ENCODE data around the gene RNASE8. TPM values are rescaled to one million over a fixed set of nuclear protein-coding genes. Genes with fewer than 3 reads are reported as not detected.

The RNASE8 gene
- total and polyA plus RNA-seq, 2 of the 8 experiments (the other 6 are each of a cell fraction or from before 2014, with no cell fraction given): not detected

DNA sequence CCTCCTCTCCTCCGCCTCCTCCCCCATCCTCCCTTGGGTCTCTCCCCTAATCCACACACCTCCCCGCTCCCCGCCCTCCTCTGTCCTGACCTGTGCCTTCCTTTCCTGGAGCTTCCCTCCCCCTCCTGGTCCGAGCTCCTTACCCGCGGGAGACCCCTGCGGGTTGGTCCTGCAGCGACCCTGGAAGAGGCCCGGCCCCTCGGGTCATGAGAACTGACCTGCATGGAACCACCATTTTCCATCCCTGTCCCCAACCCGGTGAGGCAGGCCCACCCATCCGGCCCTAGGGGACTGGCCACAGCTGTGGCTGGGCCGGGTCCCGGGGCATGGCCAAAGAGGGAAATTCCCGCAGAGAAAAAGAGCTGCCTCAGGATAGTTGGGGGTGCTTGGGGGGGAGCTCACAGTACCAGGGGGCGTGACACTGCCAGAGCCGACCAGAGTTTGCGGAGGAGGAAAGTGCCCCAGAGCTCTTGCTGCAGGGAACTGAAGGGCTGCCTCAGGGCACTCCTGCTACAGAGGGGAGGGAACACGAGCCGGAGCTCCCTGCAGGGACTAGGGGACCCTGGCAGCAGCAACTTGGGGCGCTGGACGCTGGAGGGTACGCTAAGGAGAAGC lies 13.1 kb downstream of the RNASE8 start:
- H3K4me3 ChIP-seq (ENCODE audit: extremely low read depth in 1 of 4, insufficient read depth in 2 of 4, low read depth in 3 of 4, low read length in 4 of 4): peak overlapping the region; percentile 52 to 98 (median 82)
- H3K27ac ChIP-seq (ENCODE audit: low read depth, low read length): peak overlapping the region; percentile 74
- no peak overlapping the region for H3K14ac ChIP-seq (ENCODE audit: insufficient read length)
- peak overlapping the region; percentile 74 for H3K4ac ChIP-seq (replicated peaks; ENCODE audit: insufficient read length, low read depth, low read length)
- H4K8ac ChIP-seq (ENCODE audit: extremely low read depth, insufficient read depth, low read length): peak overlapping the region; percentile 81
- H4K20me1 ChIP-seq (replicated peaks in 1 of 2; ENCODE audit: control insufficient read depth in 1 of 2, insufficient read depth in 2 of 2, low read length in 2 of 2): peaks cover 2 to 3% of the 10 kb centered on the region in 2 experiments
- H3K36me3 ChIP-seq (ENCODE audit: control insufficient read depth in 2 of 4, insufficient read depth in 4 of 4, low read length in 3 of 4): peaks cover 14 to 20% (median 18%) of the 10 kb centered on the region in 4 experiments; a peak in 7 of 8 replicates
- H3K79me2 ChIP-seq (ENCODE audit: control insufficient read depth in 1 of 2, insufficient read depth in 2 of 2, low read length in 2 of 2): peaks cover 0 to 13% of the 10 kb centered on the region in 2 experiments; a peak in 2 of 4 replicates
- H4K91ac ChIP-seq (replicated peaks; ENCODE audit: insufficient read length, low read length): peak overlapping the region; percentile 93
- H2BK5ac ChIP-seq (ENCODE audit: low read depth, low read length): peak overlapping the region; percentile 95; the same call in 1 of the 2 replicates
- H3K4me1 ChIP-seq (replicated peaks in 1 of 4; ENCODE audit: control insufficient read depth in 3 of 4, insufficient read depth in 4 of 4, low read length in 3 of 4): peaks cover 3 to 14% (median 8%) of the 10 kb centered on the region in 4 experiments
- H2BK120ac ChIP-seq (replicated peaks; ENCODE audit: low read depth, low read length): peak overlapping the region; percentile 91
- H3K9me3 ChIP-seq (ENCODE audit: insufficient read depth in 2 of 2, low read depth in 1 of 2, low read length in 1 of 2): no peaks in the 10 kb centered on the region
- ChIA-PET CTCF (ENCODE audit: partially characterized antibody) (interaction anchor here (0.6 to 6.6 kb wide), 30 partner anchors 8 to 785 kb away, joined by 3 to 110 read pairs (median 6); partner anchors contain the start of genes NDRG2 and TMEM253), POLR2A (ENCODE audit: partially characterized antibody) (interaction anchor here (0.7 to 12.4 kb wide), 25 partner anchors 8 to 197 kb away, joined by 3 to 245 read pairs (median 4); partner anchors contain the start of genes NDRG2, TMEM253 and ZNF219)
- DNase-seq (ENCODE audit: low read depth in 1 of 2, low spot score in 2 of 2) (peak in 1 of 2 experiments; percentile 86), FAIRE-seq (no peak)
- peak overlapping the region; percentile 13 to 68 (median 59); a peak in 6 of 7 replicates for H3K9ac ChIP-seq (replicated peaks in 1 of 4; ENCODE audit: extremely low read depth in 1 of 4, low read depth in 3 of 4, low read length in 3 of 4)
- H2AFZ ChIP-seq (ENCODE audit: low read length): no peak overlapping the region
- 0% methylated on average over 20 of the region's 23 CpGs; no CpG with 5 or more reads in 1 of the 2 experiments for WGBS, 2 experiments (ENCODE audit: extremely low coverage in 1 of 2, insufficient coverage in 1 of 2, insufficient read length in 1 of 2, insufficient replicate concordance in 2 of 2, low coverage in 1 of 2, low lambda C conversion rate in 2 of 2, missing lambda C conversion rate in 1 of 2)
- H3K79me1 ChIP-seq (ENCODE audit: low read depth, low read length): no peaks in the 10 kb centered on the region; the same call in 1 of the 2 replicates
- peaks cover 0 to 4% (median 0%) of the 10 kb centered on the region in 4 experiments; a peak in 3 of 7 replicates for H3K27me3 ChIP-seq (replicated peaks in 1 of 4; ENCODE audit: control insufficient read depth in 3 of 4, extremely low read depth in 1 of 4, insufficient read depth in 3 of 4, low read length in 3 of 4)
- H3K4me2 ChIP-seq (ENCODE audit: insufficient read depth in 1 of 2, low read depth in 2 of 2, low read length in 2 of 2): peak overlapping the region; percentile 94 to 96
- H3K23ac ChIP-seq (ENCODE audit: insufficient read length): no peak overlapping the region
- peak overlapping the region; percentile 84 for H3K56ac ChIP-seq (replicated peaks; ENCODE audit: insufficient read length, low read depth, low read length)
- no peak overlapping the region for H2BK15ac ChIP-seq (ENCODE audit: low read length)
- peak overlapping the region; percentile 92; the same call in 1 of the 2 replicates for H2BK12ac ChIP-seq (ENCODE audit: low read depth, low read length)
- H4K5ac ChIP-seq (ENCODE audit: insufficient read length, low read depth, low read length): peak overlapping the region; percentile 67
- peaks cover 25% of the 10 kb centered on the region; the same call in 1 of the 2 replicates for H3K23me2 ChIP-seq (ENCODE audit: low read depth, low read length)
- H3K18ac ChIP-seq (ENCODE audit: extremely low read depth, low read length): peak overlapping the region; percentile 97
- H2BK20ac ChIP-seq (ENCODE audit: low read length): 0 out of 2 replicates have a peak overlapping the region, but pooled peaks have one; percentile 48
- no peak overlapping the region; the same call in 1 of the 2 replicates for H2AK5ac ChIP-seq (ENCODE audit: low read depth, low read length)
- peak; percentile 46 for TF ChIP-seq KDM4A (IDR thresholded peaks at IDR 0.05; ENCODE audit: low read depth, low read length, severe bottlenecking)
- TF ChIP-seq CTBP2 (IDR thresholded peaks at IDR 0.05; ENCODE audit: borderline replicate concordance, insufficient read depth, insufficient read length, low read length): peak; percentile 56
- TF ChIP-seq TBP (IDR thresholded peaks at IDR 0.05; ENCODE audit: low read depth, low read length): peak; percentile 30; the same call in 1 of the 2 replicates
- TF ChIP-seq HDAC2 (IDR thresholded peaks at IDR 0.05; ENCODE audit: borderline replicate concordance in 1 of 2, low read depth in 2 of 2, low read length in 2 of 2): 0 out of 4 replicates have a peak, but pooled peaks of 1 of the 2 experiments have one; percentile 31
- no peak; a peak in 1 of 4 replicates for TF ChIP-seq RAD21 (IDR thresholded peaks at IDR 0.05 in 1 of 2, conservative IDR thresholded peaks at IDR 0.05 in 1 of 2; ENCODE audit: low read depth in 2 of 2, low read length in 2 of 2)
- TF ChIP-seq RFX5 (IDR thresholded peaks at IDR 0.05; ENCODE audit: borderline replicate concordance, low read depth, low read length): no peak
